Measurements from ENCODE around the gene XPO6. TPM values are rescaled to one million over a fixed set of nuclear protein-coding genes. Genes with fewer than 3 reads are reported as not detected.

XPO6 gene
- total and polyA plus RNA-seq, 2 donors, result 55.0 to 85.7 TPM

DNA sequence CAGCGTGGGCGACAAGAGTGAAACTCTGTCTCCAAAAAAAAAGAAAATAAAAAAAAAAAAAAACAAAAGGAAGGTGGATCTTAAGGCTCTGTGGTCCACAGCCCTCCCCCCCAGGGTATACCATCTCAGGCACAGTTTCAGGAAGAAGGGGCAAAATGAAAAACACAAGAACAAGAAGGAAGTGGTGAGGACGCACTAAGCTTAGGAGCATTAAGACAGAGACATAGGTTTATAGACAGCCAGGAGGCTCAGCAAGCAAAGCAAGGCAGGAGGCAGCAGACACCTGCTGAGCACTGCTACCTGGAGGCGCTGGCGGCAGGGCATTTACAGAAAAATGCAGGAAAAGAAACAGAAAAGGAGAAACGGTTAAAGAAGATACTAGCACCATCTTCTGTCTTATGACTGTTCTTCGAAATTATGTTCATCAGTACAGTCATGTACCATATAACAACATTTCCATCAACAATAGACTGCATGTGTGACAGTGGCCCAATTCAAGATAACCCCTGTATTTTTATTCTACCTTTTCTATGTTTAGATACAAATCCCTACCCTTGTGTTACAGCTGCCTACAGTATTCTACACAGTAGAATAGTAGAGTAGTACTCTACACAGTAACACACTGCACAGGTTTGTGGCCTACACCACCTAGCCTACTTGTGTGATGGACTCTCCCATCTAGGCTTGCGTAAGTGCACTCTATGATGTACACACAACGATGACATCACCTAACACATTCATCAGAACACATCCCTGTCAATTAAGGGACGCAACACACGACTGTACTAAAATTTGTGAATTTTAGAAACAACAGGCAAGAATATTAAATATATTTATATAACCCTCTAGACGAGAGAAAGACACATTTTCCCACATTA, 62.5 kb downstream of the XPO6 start:
- Histone ChIP-seq H3K27ac (ENCODE audit: low read depth) (no peak overlapping the region), H3K4me3 (ENCODE audit: low read depth, low read length) (no peak overlapping the region), H3K36me3 (ENCODE audit: insufficient read depth) (peaks cover 1% of the 10 kb centered on the region), H3K4me1 (ENCODE audit: insufficient read depth) (no peaks in the 10 kb centered on the region)
- WGBS, result 93% methylated on average over 12 of the region's 12 CpGs
- no peak for DNase-seq (ENCODE audit: extremely low spot score)

GRCh38 chr16:28146536-28146935, 65.2 kb downstream of the XPO6 start:
- H3K27ac ChIP-seq (ENCODE audit: low read depth), result no peak overlapping the region
- no peaks in the 10 kb centered on the region for H3K4me1 ChIP-seq (ENCODE audit: insufficient read depth)
- peaks cover 1% of the 10 kb centered on the region for H3K36me3 ChIP-seq (ENCODE audit: insufficient read depth)
- no peak for DNase-seq (ENCODE audit: extremely low spot score)
- H3K4me3 ChIP-seq (ENCODE audit: low read depth, low read length), result no peak overlapping the region
- 87% methylated on average over 3 of the region's 3 CpGs for WGBS

DNA sequence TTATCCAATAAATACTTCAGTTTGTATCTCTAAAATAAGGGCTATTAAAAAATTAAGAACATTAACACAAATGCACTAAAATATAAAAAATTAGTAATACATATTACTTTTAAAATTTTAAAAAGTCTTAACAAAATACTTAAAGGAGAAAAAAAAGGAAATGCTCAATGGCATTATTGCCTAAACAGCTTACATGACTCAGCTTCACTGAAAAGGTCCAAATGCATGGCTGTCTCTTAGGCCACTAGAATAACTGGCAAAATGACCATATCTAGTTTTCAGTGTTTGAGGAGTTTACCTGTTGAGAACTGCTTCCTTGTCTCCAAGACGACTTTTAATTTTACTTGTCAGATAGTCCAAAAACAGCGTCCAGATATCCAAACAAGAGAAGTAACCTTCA, 66.0 kb downstream of the XPO6 start:
- 90% methylated on average over 2 of the region's 2 CpGs for WGBS
- Histone ChIP-seq H3K27ac (ENCODE audit: low read depth) (no peak overlapping the region), H3K4me1 (ENCODE audit: insufficient read depth) (no peaks in the 10 kb centered on the region), H3K4me3 (ENCODE audit: low read depth, low read length) (no peak overlapping the region), H3K36me3 (ENCODE audit: insufficient read depth) (peaks cover 1% of the 10 kb centered on the region)
- no peak for DNase-seq (ENCODE audit: extremely low spot score)

- 81% methylated on average over 5 of the region's 5 CpGs for WGBS
- Histone ChIP-seq H3K36me3 (ENCODE audit: insufficient read depth) (peaks cover 1% of the 10 kb centered on the region), H3K27ac (ENCODE audit: low read depth) (no peak overlapping the region), H3K4me3 (ENCODE audit: low read depth, low read length) (no peak overlapping the region), H3K4me1 (ENCODE audit: insufficient read depth) (no peaks in the 10 kb centered on the region)
- no peak for DNase-seq (ENCODE audit: extremely low spot score)
Measured at GRCh38 chr16:28140788-28141618, 70.8 kb downstream of the XPO6 start.

DNA sequence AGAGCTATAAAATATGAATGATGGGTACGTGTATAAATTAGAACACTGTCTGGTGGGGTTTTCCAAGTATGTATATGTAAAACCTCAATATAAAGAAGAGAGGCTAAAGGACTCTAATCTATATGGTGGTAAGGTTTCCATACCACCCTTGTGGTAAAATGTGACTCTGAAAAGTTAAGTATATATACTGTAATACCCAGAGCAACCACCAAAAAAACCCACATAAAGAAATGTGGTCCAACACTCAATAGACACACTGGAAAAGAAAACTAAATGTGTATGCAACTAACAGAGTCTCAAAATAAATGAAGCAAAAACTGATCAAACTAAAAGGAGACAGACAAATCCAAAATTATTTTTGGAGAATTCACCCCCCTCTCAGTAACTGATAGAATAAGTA, 72.2 kb downstream of the XPO6 start:
- H3K4me1 ChIP-seq (ENCODE audit: insufficient read depth), result no peaks in the 10 kb centered on the region
- H3K36me3 ChIP-seq (ENCODE audit: insufficient read depth), result no peaks in the 10 kb centered on the region
- H3K4me3 ChIP-seq (ENCODE audit: low read depth, low read length), result no peak overlapping the region
- DNase-seq (ENCODE audit: extremely low spot score), result no peak
- no peak overlapping the region for H3K27ac ChIP-seq (ENCODE audit: low read depth)
- WGBS, result 91% methylated on average over 1 of the region's 1 CpG

DNA sequence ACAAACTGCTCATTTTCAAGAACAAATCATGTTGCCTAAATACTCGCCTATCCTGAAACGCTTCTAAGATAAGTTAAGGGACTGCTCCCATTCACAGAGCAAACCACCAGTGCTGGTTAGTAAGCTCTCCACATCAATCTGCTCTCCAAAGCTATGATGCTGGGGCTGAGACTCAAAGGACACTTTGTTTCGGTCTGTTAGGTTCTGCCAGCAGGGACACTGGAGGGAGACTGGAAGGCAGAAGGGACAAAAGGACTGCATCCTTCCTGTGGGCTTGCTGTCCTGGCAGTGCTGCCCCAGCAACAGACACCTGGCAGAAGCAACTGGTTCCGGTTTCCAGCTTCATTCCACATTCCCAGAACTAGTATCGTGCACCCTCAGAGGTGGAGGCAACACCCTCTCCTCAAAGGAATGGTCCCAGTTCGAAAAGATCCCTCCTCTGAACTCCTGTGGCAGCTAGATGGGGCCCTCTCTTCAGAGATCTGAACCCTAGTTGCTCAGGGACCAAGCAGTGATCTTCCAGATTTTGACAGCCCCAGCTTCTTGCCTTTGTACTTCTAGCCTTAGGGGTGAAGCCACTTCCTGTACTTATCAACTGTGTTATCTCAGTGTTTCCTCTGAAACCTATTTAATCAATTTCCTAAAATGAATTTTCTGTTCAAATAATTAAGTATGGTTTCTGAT, 74.9 kb downstream of the XPO6 start:
- DNase-seq (ENCODE audit: extremely low spot score), result no peak
- H3K4me1 ChIP-seq (ENCODE audit: insufficient read depth), result no peaks in the 10 kb centered on the region
- 88% methylated on average over 6 of the region's 6 CpGs for WGBS
- H3K36me3 ChIP-seq (ENCODE audit: insufficient read depth), result no peaks in the 10 kb centered on the region
- H3K27ac ChIP-seq (ENCODE audit: low read depth), result no peak overlapping the region
- H3K4me3 ChIP-seq (ENCODE audit: low read depth, low read length), result no peak overlapping the region

DNA sequence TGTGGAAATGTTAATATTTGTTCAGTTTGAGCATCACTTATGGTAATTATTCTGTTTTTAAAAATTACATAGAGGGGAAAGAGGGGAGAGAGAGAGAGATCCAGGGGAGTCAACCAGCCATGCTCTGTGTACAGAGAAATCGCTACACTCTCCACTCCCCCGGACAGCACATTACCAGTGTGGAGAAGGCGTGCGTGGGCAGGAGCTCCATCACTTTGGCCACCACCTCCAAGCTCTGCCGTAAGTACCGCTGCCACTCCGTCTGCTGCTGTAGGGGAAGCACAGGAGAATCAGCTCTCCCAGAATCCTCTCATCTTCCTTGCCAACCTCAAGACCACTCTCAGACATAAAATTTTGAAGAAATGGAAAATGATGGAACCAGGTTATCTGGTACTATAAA, 78.1 kb downstream of the XPO6 start:
- Histone ChIP-seq H3K36me3 (ENCODE audit: insufficient read depth) (no peaks in the 10 kb centered on the region), H3K4me3 (ENCODE audit: low read depth, low read length) (no peak overlapping the region), H3K4me1 (ENCODE audit: insufficient read depth) (no peaks in the 10 kb centered on the region), H3K27ac (ENCODE audit: low read depth) (no peak overlapping the region)
- no peak for DNase-seq (ENCODE audit: extremely low spot score)
- WGBS, result 97% methylated on average over 7 of the region's 7 CpGs

DNA sequence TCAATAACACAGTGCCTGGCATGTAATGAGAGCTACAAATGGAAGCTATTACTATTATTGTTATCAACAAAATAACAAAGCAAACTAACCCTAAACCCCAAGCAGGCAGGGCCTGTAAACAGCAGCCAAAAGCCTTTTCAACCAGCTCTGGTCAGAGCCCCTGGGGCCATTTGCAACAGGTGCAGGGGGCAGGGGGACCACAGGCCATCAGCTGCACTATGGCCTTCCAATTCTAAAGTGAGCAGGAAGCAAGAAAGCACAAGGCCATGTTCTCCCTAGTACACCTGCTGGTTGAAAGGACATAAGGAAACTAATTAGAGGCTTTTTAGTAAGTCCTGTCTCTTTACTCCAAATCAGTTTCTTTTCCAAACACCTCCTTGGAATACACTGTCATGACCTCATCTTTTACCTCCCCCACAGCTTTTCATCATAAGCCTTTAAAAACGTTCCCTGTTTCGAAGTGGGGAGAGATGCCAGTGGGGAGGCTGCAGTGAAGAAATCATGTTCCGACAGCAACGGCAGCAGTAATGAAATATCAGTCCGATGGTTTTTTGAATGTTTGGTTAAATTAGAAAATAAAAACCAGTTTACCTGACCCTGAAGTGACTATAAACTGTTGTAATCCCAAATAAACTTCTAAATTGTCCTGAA, 79.9 kb downstream of the XPO6 start:
- DNase-seq (ENCODE audit: extremely low spot score), result no peak
- Histone ChIP-seq H3K4me3 (ENCODE audit: low read depth, low read length) (no peak overlapping the region), H3K36me3 (ENCODE audit: insufficient read depth) (no peaks in the 10 kb centered on the region), H3K4me1 (ENCODE audit: insufficient read depth) (no peaks in the 10 kb centered on the region), H3K27ac (ENCODE audit: low read depth) (no peak overlapping the region)
- 84% methylated on average over 5 of the region's 5 CpGs for WGBS

GRCh38 chr16:28131181-28131580, 80.6 kb downstream of the XPO6 start:
- Histone ChIP-seq H3K4me1 (ENCODE audit: insufficient read depth) (no peaks in the 10 kb centered on the region), H3K4me3 (ENCODE audit: low read depth, low read length) (no peak overlapping the region), H3K27ac (ENCODE audit: low read depth) (peak overlapping the region; percentile 38), H3K36me3 (ENCODE audit: insufficient read depth) (no peaks in the 10 kb centered on the region)
- WGBS, result 53% methylated on average over 6 of the region's 6 CpGs
- DNase-seq (ENCODE audit: extremely low spot score), result no peak

GRCh38 chr16:28130099-28131088, 81.4 kb downstream of the XPO6 start:
- WGBS, result 64% methylated on average over 11 of the region's 11 CpGs
- no peak for DNase-seq (ENCODE audit: extremely low spot score)
- Histone ChIP-seq H3K27ac (ENCODE audit: low read depth) (no peak overlapping the region), H3K4me1 (ENCODE audit: insufficient read depth) (no peaks in the 10 kb centered on the region), H3K4me3 (ENCODE audit: low read depth, low read length) (no peak overlapping the region), H3K36me3 (ENCODE audit: insufficient read depth) (no peaks in the 10 kb centered on the region)

GRCh38 chr16:28126684-28127620, 84.8 kb downstream of the XPO6 start:
- H3K36me3 ChIP-seq (ENCODE audit: insufficient read depth), result peaks cover 2% of the 10 kb centered on the region
- H3K27ac ChIP-seq (ENCODE audit: low read depth), result no peak overlapping the region
- 89% methylated on average over 14 of the region's 14 CpGs for WGBS
- no peak for DNase-seq (ENCODE audit: extremely low spot score)
- no peak overlapping the region for H3K4me3 ChIP-seq (ENCODE audit: low read depth, low read length)
- H3K4me1 ChIP-seq (ENCODE audit: insufficient read depth), result no peaks in the 10 kb centered on the region

Measured in urinary bladder (tissue), 4 donors.